ENCODE measurements around the gene RFX3. TPM values are rescaled to one million over a fixed set of nuclear protein-coding genes. Genes with fewer than 3 reads are reported as not detected.

The RFX3 gene
- total RNA-seq, 1 donor from 2014 or later, result 1.6 TPM

DNA sequence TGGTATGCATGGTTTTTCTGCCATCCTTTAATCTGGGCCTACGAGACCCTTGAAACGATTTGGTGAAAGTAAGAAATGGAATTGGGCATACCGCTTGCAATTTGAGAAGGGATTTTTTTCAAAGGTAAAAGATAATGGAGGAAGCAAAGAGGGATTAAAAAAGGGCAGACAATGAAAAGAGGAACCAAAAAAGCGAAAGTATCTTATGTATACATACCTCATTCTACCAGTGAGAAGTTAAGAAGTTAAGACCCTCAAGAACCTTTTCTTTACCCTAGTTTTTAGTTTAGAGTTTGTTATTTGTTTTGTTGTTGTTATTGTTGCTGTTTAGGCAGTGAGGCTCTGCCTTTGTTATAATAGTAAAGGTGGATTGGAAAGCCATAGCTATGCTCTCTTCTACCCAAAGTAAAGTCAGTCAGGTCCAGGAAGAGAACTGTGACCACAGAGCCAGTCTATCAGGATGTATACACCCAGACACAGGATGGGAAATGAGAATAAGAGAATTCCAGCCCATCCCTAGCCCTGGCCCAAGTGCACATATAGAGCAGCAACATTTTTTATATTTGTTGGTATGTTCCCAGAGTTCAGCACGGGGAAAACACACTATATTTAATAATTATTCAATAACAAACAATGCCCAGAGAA lies 166.6 kb downstream of the RFX3 start:
- DNase-seq (ENCODE audit: low read depth), result no peak
- H3K4me3 ChIP-seq (ENCODE audit: low read depth, low read length), result no peak overlapping the region
- TF ChIP-seq, protein P1, sequence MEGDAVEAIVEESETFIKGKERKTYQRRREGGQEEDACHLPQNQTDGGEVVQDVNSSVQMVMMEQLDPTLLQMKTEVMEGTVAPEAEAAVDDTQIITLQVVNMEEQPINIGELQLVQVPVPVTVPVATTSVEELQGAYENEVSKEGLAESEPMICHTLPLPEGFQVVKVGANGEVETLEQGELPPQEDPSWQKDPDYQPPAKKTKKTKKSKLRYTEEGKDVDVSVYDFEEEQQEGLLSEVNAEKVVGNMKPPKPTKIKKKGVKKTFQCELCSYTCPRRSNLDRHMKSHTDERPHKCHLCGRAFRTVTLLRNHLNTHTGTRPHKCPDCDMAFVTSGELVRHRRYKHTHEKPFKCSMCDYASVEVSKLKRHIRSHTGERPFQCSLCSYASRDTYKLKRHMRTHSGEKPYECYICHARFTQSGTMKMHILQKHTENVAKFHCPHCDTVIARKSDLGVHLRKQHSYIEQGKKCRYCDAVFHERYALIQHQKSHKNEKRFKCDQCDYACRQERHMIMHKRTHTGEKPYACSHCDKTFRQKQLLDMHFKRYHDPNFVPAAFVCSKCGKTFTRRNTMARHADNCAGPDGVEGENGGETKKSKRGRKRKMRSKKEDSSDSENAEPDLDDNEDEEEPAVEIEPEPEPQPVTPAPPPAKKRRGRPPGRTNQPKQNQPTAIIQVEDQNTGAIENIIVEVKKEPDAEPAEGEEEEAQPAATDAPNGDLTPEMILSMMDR (conservative IDR thresholded peaks at IDR 0.05; ENCODE audit: low read depth, low read length), result no peak

DNA sequence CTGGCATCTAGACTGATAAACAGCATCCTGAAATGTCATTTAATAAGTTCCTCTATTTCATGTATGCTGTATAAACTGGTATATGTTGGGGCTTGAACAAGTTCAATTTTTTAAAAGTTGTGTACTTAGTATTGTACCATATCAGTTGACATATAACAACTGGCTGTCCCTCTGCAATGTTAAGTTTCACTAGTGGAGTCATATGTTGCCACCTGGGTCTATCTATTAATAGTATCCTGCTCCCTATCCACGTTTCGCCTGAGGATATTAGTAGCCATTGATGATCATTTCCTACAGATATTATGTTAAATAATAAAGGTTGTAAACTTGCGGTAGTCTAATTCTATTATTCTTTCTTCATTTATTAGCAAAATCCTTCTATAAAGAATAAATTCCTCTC lies 177.6 kb downstream of the RFX3 start:
- no peak overlapping the region for H3K4me3 ChIP-seq (ENCODE audit: low read depth, low read length)
- TF ChIP-seq, protein P1 (conservative IDR thresholded peaks at IDR 0.05; ENCODE audit: low read depth, low read length), result no peak
- DNase-seq (ENCODE audit: low read depth), result no peak

DNA sequence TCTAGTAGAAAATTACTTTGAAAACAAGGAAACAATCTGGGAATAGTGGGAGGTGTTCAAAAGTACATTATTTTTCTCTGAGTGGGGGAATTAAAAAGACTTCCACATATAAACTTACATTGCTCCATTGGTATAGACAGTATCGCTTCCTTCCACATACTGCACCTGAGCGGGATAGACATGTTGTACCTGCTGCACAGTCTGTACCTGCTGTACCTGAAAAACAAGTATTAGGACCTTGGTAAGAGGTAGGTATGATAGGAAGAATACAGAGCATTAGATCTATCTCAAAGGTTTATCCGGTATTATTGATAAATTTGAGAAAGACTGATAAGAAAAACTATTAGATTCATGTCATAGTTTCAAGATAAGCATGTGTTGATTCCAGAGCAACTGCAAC lies 179.3 kb downstream of the RFX3 start:
- H3K4me3 ChIP-seq (ENCODE audit: low read depth, low read length), result no peak overlapping the region
- TF ChIP-seq, protein P1 (conservative IDR thresholded peaks at IDR 0.05; ENCODE audit: low read depth, low read length), result no peak
- no peak for DNase-seq (ENCODE audit: low read depth)

DNA sequence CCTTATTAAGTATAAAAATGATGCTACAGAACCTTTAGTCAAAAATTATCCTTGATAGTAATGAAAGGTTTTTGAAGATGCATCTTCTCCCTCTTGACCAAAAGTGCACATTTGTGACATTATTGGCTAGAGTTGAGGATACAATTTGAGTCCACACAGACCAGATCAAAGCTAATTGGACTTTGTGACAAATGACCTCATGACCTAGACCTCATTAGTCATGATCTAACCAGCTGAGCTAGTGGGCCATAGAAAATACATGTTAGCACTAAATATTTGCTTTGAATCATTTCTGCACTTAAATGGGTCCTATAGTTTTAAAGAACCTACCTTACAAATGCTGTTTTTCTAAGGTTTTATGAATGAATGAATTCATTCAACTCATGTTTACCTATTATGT lies 182.1 kb downstream of the RFX3 start:
- DNase-seq (ENCODE audit: low read depth), result no peak
- TF ChIP-seq, protein P1 (conservative IDR thresholded peaks at IDR 0.05; ENCODE audit: low read depth, low read length), result no peak
- no peak overlapping the region for H3K4me3 ChIP-seq (ENCODE audit: low read depth, low read length)

DNA sequence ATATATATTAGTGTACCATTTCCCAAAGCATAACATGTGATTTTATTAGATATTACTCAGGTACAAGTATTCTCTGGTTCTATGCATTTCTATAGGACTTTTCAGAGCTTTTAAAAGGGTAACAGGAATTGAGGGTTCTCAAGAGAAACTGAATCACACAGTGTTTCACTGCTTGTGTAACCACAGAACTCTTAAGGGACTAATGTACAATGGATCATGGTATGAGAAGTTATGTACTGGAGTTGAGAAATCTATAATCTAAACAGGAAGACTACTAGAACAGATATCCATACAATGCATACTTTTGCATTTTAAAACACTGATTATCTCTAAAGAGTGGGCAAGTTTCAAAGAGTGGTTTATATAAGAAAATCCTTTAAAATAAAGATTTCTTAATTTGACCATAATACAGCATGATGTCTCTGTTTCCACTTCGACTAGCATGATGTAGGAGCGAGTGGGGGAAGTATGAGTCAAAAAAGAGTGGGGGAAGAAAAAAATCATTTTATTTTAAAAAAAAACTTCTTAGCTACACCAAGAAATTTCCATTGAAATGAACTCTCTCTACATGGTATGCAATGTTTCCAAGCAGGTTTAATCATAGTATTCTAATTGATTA lies 183.5 kb downstream of the RFX3 start:
- no peak for DNase-seq (ENCODE audit: low read depth)
- H3K4me3 ChIP-seq (ENCODE audit: low read depth, low read length), result no peak overlapping the region
- TF ChIP-seq, protein P1 (conservative IDR thresholded peaks at IDR 0.05; ENCODE audit: low read depth, low read length), result no peak

DNA sequence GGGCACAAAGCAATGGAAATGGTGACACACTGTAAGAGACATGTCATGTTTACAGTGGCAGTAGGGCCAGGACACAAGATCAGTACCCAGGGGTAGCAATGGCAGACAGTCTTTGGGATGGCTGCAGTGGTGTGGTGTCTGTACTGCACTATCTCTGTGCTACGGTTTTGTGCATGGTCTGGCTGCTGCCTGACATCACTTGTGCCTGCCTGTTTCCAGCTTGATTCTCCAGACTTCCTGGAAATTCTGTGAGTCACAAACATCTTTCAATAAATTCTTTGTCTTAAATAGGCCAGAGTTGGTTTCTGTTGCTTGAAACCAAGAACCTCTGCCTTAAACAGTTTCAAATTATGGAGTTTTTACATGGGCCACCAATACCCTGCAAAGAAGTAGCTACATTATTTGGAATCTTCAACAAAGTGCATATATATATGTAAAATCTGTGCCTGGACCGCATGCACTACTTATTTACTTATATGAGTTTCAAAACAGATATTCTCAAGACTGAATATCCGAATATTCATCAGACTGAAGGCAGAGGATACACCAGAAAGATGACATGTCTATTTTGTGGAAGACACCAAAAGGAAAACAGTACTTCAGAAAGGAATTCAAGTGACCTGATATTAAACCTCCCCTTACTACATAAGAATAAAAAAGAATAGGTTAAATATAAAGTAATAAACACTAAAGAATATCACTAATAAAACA lies 188.1 kb downstream of the RFX3 start:
- H3K4me3 ChIP-seq (ENCODE audit: low read depth, low read length), result no peak overlapping the region
- DNase-seq (ENCODE audit: low read depth), result peak; percentile 15
- TF ChIP-seq, protein P1 (conservative IDR thresholded peaks at IDR 0.05; ENCODE audit: low read depth, low read length), result no peak
